Sigmoid colon (tissue), 7 donors: ENCODE measurements around the gene ACOX3. TPM values are rescaled to one million over a fixed set of nuclear protein-coding genes. Genes with fewer than 3 reads are reported as not detected.

Experiments
- DNase-seq: peaks from one replicate; pipeline ENCODE4 v3.0.0-alpha.2; 2019
- H3K27ac ChIP-seq, 4 donors: fragments of 200-600 bp; sonication (generic); one replicate each; pipeline ENCODE4 v1.5.1; 2016 to 2019; ENCODE audit warnings: mild to moderate bottlenecking in 1 of 4
- H3K27me3 ChIP-seq, 3 donors: fragments of 200-600 bp; sonication (generic); one replicate each; pipeline ENCODE4 v1.5.1; 2019; ENCODE audit warnings: mild to moderate bottlenecking in 1 of 3
- H3K36me3 ChIP-seq, 4 donors: fragments of 200-600 bp; sonication (generic); one replicate each; pipeline ENCODE4 v1.5.1; 2016 to 2019
- H3K4me1 ChIP-seq, 4 donors: fragments of 200-600 bp; sonication (generic); one replicate each; pipeline ENCODE4 v1.5.1; 2017 to 2019
- H3K4me3 ChIP-seq, 4 donors: fragments of 200-600 bp; sonication (generic); one replicate each; pipeline ENCODE4 v1.5.1; 2017 to 2019; ENCODE audit warnings: mild to moderate bottlenecking in 2 of 4, moderate library complexity in 1 of 4
- H3K9me3 ChIP-seq, 4 donors: fragments of 200-600 bp in 3 of 4; sonication (generic) in 3 of 4; one replicate each; pipeline versions ENCODE4 v1.5.1 to v1.6.1; 2013 to 2019
- CTCF ChIP-seq, 4 experiments: fragments of 450-650 bp in 3 of 4; fragments of 200-600 bp in 1 of 4; IDR thresholded peaks; one replicate each; pipeline ENCODE4 v1.5.1; 2016 to 2019; ENCODE audit warnings: antibody characterized with exemption in 4 of 4, mild to moderate bottlenecking in 3 of 4, moderate library complexity in 2 of 4
- EP300 ChIP-seq, 4 donors: sonication (generic); formaldehyde crosslinking; IDR thresholded peaks; one replicate each; pipeline ENCODE4 v1.6.1; 2017; ENCODE audit warnings: antibody characterized with exemption in 4 of 4
- POLR2A ChIP-seq, 2 donors: fragments of 450-650 bp; IDR thresholded peaks; one replicate each; pipeline ENCODE4 v1.6.1; 2016; ENCODE audit warnings: antibody characterized with exemption in 2 of 2, mild to moderate bottlenecking in 2 of 2, moderate library complexity in 2 of 2
- POLR2AphosphoS5 ChIP-seq, 4 donors: sonication (generic); formaldehyde crosslinking; IDR thresholded peaks; one replicate each; pipeline ENCODE4 v1.6.1; 2017; ENCODE audit warnings: antibody characterized with exemption in 4 of 4
- WGBS, 2 donors: extraction: QIAGEN DNeasy Blood & Tissue Kit; methylation state at CpG; one replicate each; pipeline ENCODE4 v1.1.7; 2013; 5-methylcytosine and 5-hydroxymethylcytosine counted together
- intact Hi-C: fragments of 100-400 bp; cut with DNase I; formaldehyde crosslinking; loops from one replicate; pipeline ENCODE4 v1.15.1; 2023
- polyA plus RNA-seq, 3 donors: library from polyadenylated mRNA; stranded (reverse); fragments of 200-250 nt; gene quantifications; one replicate each; pipeline ENCODE4 v1.2.3, GENCODE V29; 2013
- total RNA-seq, 4 donors: library from RNA; depleted of rRNA; stranded (reverse); fragments of >200 nt; gene quantifications; one replicate each; pipeline ENCODE4 v1.1.0, GENCODE V29; 2016
- donor health status: healthy with polysubstance abuse.
- donor health status: Bipolar disorder and iron deficiency.
- donor health status: healthy.

ACOX3 gene
- total and polyA plus RNA-seq, 7 donors: 8.4 to 51.0 (median 24.8) TPM

GRCh38 chr4:8355864-8356565 lies 84.5 kb downstream of the ACOX3 start:
- TF ChIP-seq EP300 (IDR thresholded peaks at IDR 0.05) (no peak), POLR2AphosphoS5 (IDR thresholded peaks at IDR 0.05) (peak in 3 of 4 donors; percentile 48 to 62 (median 57)), CTCF (IDR thresholded peaks at IDR 0.05) (no peak)
- Histone ChIP-seq H3K36me3 (no peaks in the 10 kb centered on the region), H3K27ac (peak overlapping the region in 3 of 4 donors; percentile 40 to 76 (median 57)), H3K4me3 (no peak overlapping the region), H3K4me1 (peaks cover 0 to 60% (median 47%) of the 10 kb centered on the region in 4 donors), H3K9me3 (no peaks in the 10 kb centered on the region), H3K27me3 (no peaks in the 10 kb centered on the region)
- peak; percentile 77 for DNase-seq
- 73 to 78% methylated on average over 8 of the region's 8 CpGs for WGBS, 2 donors
- intact Hi-C loops: no loop called here

- Histone ChIP-seq H3K4me1 (peaks cover 0 to 60% (median 48%) of the 10 kb centered on the region in 4 donors), H3K27me3 (no peaks in the 10 kb centered on the region), H3K4me3 (no peak overlapping the region), H3K27ac (peak overlapping the region in 3 of 4 donors; percentile 40 to 76 (median 57)), H3K36me3 (no peaks in the 10 kb centered on the region), H3K9me3 (no peaks in the 10 kb centered on the region)
- peak in 1 of 4 donors; percentile 2 for TF ChIP-seq POLR2AphosphoS5 (IDR thresholded peaks at IDR 0.05)
- TF ChIP-seq CTCF (IDR thresholded peaks at IDR 0.05): no peak
- 67 to 78% methylated on average over 6 of the region's 6 CpGs for WGBS, 2 donors
- no peak for DNase-seq
- intact Hi-C loops: no loop called here
Observed at GRCh38 chr4:8355306-8355705, 85.2 kb downstream of the ACOX3 start.

GRCh38 chr4:8353912-8354453 lies 86.5 kb downstream of the ACOX3 start:
- no peaks in the 10 kb centered on the region for H3K36me3 ChIP-seq
- no peak for TF ChIP-seq CTCF (IDR thresholded peaks at IDR 0.05)
- no peak for TF ChIP-seq POLR2A (IDR thresholded peaks at IDR 0.05)
- TF ChIP-seq POLR2AphosphoS5 (IDR thresholded peaks at IDR 0.05): no peak
- TF ChIP-seq EP300 (IDR thresholded peaks at IDR 0.05): no peak
- H3K4me1 ChIP-seq: peaks cover 0 to 60% (median 48%) of the 10 kb centered on the region in 4 donors
- WGBS, 2 donors: 69 to 78% methylated on average over 12 of the region's 12 CpGs
- no peaks in the 10 kb centered on the region for H3K9me3 ChIP-seq
- no peak overlapping the region for H3K4me3 ChIP-seq
- DNase-seq: peak; percentile 53
- intact Hi-C loops: no loop called here
- H3K27me3 ChIP-seq: no peaks in the 10 kb centered on the region
- peak overlapping the region in 1 of 4 donors; percentile 76 for H3K27ac ChIP-seq

GRCh38 chr4:8353158-8353669 lies 87.3 kb downstream of the ACOX3 start:
- intact Hi-C loops: no loop called here
- H3K27me3 ChIP-seq: no peaks in the 10 kb centered on the region
- TF ChIP-seq POLR2A (IDR thresholded peaks at IDR 0.05) (no peak), EP300 (IDR thresholded peaks at IDR 0.05) (no peak), CTCF (IDR thresholded peaks at IDR 0.05) (no peak), POLR2AphosphoS5 (IDR thresholded peaks at IDR 0.05) (no peak)
- H3K4me1 ChIP-seq: peaks cover 0 to 60% (median 48%) of the 10 kb centered on the region in 4 donors
- DNase-seq: peak; percentile 46
- H3K9me3 ChIP-seq: no peaks in the 10 kb centered on the region
- 82 to 90% methylated on average over 9 of the region's 9 CpGs for WGBS, 2 donors
- peak overlapping the region in 1 of 4 donors; percentile 76 for H3K27ac ChIP-seq
- H3K36me3 ChIP-seq: no peaks in the 10 kb centered on the region
- no peak overlapping the region for H3K4me3 ChIP-seq
